Karpas-422 (cell line): Measurements from ENCODE around the gene UBXN11. TPM values are rescaled to one million over a fixed set of nuclear protein-coding genes. Genes with fewer than 3 reads are reported as not detected.
"Not testable (repeated sequence)": the region's sequence is repeated elsewhere in the genome, so short reads cannot be mapped to it uniquely, and the experiment has no call there.

Experiments used
- DNase-seq: peaks from one replicate; pipeline ENCODE4 v3.0.0-alpha.2; 2015
- H2AFZ ChIP-seq: fragments of 200-600 bp; sonication (generic); 2 replicates; pipeline ENCODE4 v1.6.1; 2014; ENCODE audit warnings: antibody characterized with exemption, low read length, mixed read lengths
- H3K27ac ChIP-seq: fragments of 200-600 bp; sonication (generic); 2 replicates; pipeline ENCODE4 v1.5.1; 2014; ENCODE audit warnings: mild to moderate bottlenecking, low read length, moderate library complexity
- H3K27me3 ChIP-seq: fragments of 200-600 bp; sonication (generic); 2 replicates; pipeline ENCODE4 v1.6.1; 2014; ENCODE audit warnings: low read length, mixed read lengths
- H3K36me3 ChIP-seq: fragments of 200-600 bp; sonication (generic); 2 replicates; pipeline ENCODE4 v1.6.1; 2014; ENCODE audit warnings: low read length, mixed read lengths; ENCODE audit not compliant: insufficient read depth
- H3K4me1 ChIP-seq: fragments of 200-600 bp; sonication (generic); 2 replicates; pipeline ENCODE4 v1.6.1; 2014; ENCODE audit warnings: mild to moderate bottlenecking, low read length, mixed read lengths
- H3K4me2 ChIP-seq: fragments of 200-600 bp; sonication (generic); 2 replicates; pipeline ENCODE4 v1.6.1; 2014; ENCODE audit warnings: low read length, low read depth, mild to moderate bottlenecking; ENCODE audit not compliant: poor library complexity, severe bottlenecking
- H3K4me3 ChIP-seq: fragments of 200-600 bp; sonication (generic); 2 replicates; pipeline ENCODE4 v1.5.1; 2014; ENCODE audit warnings: mild to moderate bottlenecking, antibody characterized with exemption, low read length, mixed read lengths
- H3K79me2 ChIP-seq: fragments of 200-600 bp; sonication (generic); 2 replicates; pipeline ENCODE4 v1.6.1; 2014; ENCODE audit warnings: mild to moderate bottlenecking, low read length, mixed read lengths
- H3K9ac ChIP-seq: fragments of 200-600 bp; sonication (generic); 2 replicates; pipeline ENCODE4 v1.6.0; 2014; ENCODE audit warnings: low read length
- H3K9me2 ChIP-seq: fragments of 200-600 bp; sonication (generic), shearing (Covaris generic); replicated peaks from 2 replicates; pipeline ENCODE4 v1.6.0; 2014; ENCODE audit warnings: mild to moderate bottlenecking, low read length, moderate library complexity; ENCODE audit not compliant: insufficient read depth
- H3K9me3 ChIP-seq: fragments of 300-700, 200-600 bp; sonication (generic); 2 replicates; pipeline ENCODE4 v1.6.1; 2014; ENCODE audit warnings: low read length, mixed read lengths
- H4K20me1 ChIP-seq: fragments of 200-600 bp; sonication (generic); 2 replicates; pipeline ENCODE4 v1.6.1; 2014; ENCODE audit warnings: mild to moderate bottlenecking, antibody characterized with exemption, low read length, low read depth; ENCODE audit not compliant: insufficient read depth
- total RNA-seq: library from RNA; depleted of rRNA; stranded (reverse); fragments of >200 nt; shearing (Covaris generic); gene quantifications from 2 replicates; pipeline ENCODE4 v1.2.3, GENCODE V29; 2014; ENCODE audit warnings: low replicate concordance

Gene UBXN11
- total RNA-seq, 1 experiment from 2014 or later, result 20.7 TPM

DNA sequence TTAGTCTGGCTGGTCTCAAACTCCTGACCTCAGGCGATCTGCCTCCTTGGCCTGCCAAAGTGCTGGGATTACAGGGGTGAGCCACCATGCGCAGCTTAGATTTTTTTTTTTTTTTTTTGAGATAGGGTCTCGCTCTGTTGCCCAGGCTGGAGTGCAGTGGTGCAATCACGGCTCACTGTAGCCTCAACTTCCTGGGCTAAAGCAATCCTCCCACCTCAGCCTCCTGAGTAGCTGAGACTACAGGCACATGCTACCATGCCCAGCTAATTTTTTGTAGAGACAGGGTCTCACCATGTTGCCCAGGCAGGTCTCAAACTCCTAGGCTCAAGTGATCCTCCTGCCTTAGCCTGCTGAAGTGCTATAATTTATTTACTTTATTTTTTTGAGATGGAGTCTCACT, 22.9 kb upstream of the UBXN11 start:
- H3K4me3 ChIP-seq, H2AFZ ChIP-seq: not testable (repeated sequence)

GRCh38 chr1:26328597-26328996, 22.2 kb upstream of the UBXN11 start:
- H3K36me3 ChIP-seq, result no peaks in the 10 kb centered on the region
- H3K4me1 ChIP-seq, result no peaks in the 10 kb centered on the region
- H3K9me2 ChIP-seq, result no peaks in the 10 kb centered on the region
- H3K4me2 ChIP-seq, result no peak overlapping the region
- no peaks in the 10 kb centered on the region for H3K79me2 ChIP-seq
- no peaks in the 10 kb centered on the region for H4K20me1 ChIP-seq
- no peak overlapping the region for H3K9ac ChIP-seq
- H3K27ac ChIP-seq, result no peak overlapping the region
- H3K4me3 ChIP-seq, result no peak overlapping the region
- H3K9me3 ChIP-seq, result no peaks in the 10 kb centered on the region
- H2AFZ ChIP-seq, result no peak overlapping the region
- DNase-seq, result no peak
- H3K27me3 ChIP-seq, result no peaks in the 10 kb centered on the region

More for the DNA sequence above, 22.9 kb upstream of the UBXN11 start:
- H3K4me2 ChIP-seq, H3K36me3 ChIP-seq, H3K79me2 ChIP-seq, H3K9me2 ChIP-seq, H3K27ac ChIP-seq, H3K27me3 ChIP-seq, DNase-seq, H3K4me1 ChIP-seq, H3K9ac ChIP-seq, H3K9me3 ChIP-seq, H4K20me1 ChIP-seq: not testable (repeated sequence)

DNA sequence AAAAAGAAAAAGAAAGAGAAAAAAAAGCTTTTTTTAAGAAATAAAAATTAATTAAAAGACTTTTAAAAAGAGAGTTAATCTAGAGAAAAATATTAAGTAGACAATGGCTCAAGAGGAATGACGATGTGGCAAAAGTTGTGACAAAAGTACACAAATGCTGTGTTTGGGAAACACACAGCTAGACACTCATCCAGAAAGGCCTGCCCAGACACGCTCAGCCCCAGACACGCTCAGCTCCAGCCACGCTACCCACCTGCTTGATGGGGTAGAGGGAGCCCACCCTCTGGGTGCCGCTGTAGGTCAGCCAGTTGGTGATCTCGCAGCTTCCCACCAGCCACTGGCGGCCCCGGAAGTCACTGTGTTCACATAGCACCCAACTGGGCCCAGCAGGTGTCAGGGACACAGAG, 21.5 kb upstream of the UBXN11 start:
- no peaks in the 10 kb centered on the region for H3K79me2 ChIP-seq
- H3K36me3 ChIP-seq, result no peaks in the 10 kb centered on the region; the same call in 1 of the 2 replicates
- no peaks in the 10 kb centered on the region for H4K20me1 ChIP-seq
- H3K4me1 ChIP-seq, result no peaks in the 10 kb centered on the region
- H3K9me2 ChIP-seq, result no peaks in the 10 kb centered on the region
- no peak overlapping the region for H3K4me2 ChIP-seq
- no peaks in the 10 kb centered on the region for H3K9me3 ChIP-seq
- no peak overlapping the region for H2AFZ ChIP-seq
- no peak overlapping the region for H3K9ac ChIP-seq
- no peaks in the 10 kb centered on the region for H3K27me3 ChIP-seq
- DNase-seq, result peak; percentile 79
- H3K27ac ChIP-seq, result no peak overlapping the region
- H3K4me3 ChIP-seq, result no peak overlapping the region

- Histone ChIP-seq H3K79me2 (no peaks in the 10 kb centered on the region), H3K27me3 (no peaks in the 10 kb centered on the region), H3K4me1 (peaks cover 22% of the 10 kb centered on the region), H3K9me2 (no peaks in the 10 kb centered on the region), H3K9me3 (no peaks in the 10 kb centered on the region), H3K36me3 (peaks cover 7% of the 10 kb centered on the region; the same call in 1 of the 2 replicates), H3K4me3 (no peak overlapping the region), H3K27ac (no peak overlapping the region), H4K20me1 (no peaks in the 10 kb centered on the region), H3K4me2 (no peak overlapping the region), H3K9ac (no peak overlapping the region), H2AFZ (no peak overlapping the region)
- no peak for DNase-seq
Observed at GRCh38 chr1:26324550-26324949, 18.1 kb upstream of the UBXN11 start.

- H3K4me1 ChIP-seq, result peaks cover 34% of the 10 kb centered on the region
- H3K36me3 ChIP-seq, result peaks cover 7% of the 10 kb centered on the region; the same call in 1 of the 2 replicates
- no peaks in the 10 kb centered on the region for H3K27me3 ChIP-seq
- no peak for DNase-seq
- no peak overlapping the region for H3K9ac ChIP-seq
- H2AFZ ChIP-seq, result no peak overlapping the region
- no peaks in the 10 kb centered on the region for H4K20me1 ChIP-seq
- H3K27ac ChIP-seq, result no peak overlapping the region
- peaks cover 4% of the 10 kb centered on the region for H3K79me2 ChIP-seq
- no peak overlapping the region for H3K4me3 ChIP-seq
- H3K9me3 ChIP-seq, result no peaks in the 10 kb centered on the region
- no peaks in the 10 kb centered on the region for H3K9me2 ChIP-seq
- H3K4me2 ChIP-seq, result no peak overlapping the region
Observed at GRCh38 chr1:26323382-26323781, 16.9 kb upstream of the UBXN11 start.

- Histone ChIP-seq H3K9me3 (no peaks in the 10 kb centered on the region), H4K20me1 (no peaks in the 10 kb centered on the region), H3K4me3 (no peak overlapping the region), H3K4me2 (no peak overlapping the region), H3K79me2 (peaks cover 10% of the 10 kb centered on the region), H3K9ac (peak overlapping the region; percentile 35), H3K27me3 (no peaks in the 10 kb centered on the region), H3K36me3 (peaks cover 7% of the 10 kb centered on the region; the same call in 1 of the 2 replicates), H3K27ac (no peak overlapping the region; the same call in 1 of the 2 replicates), H2AFZ (no peak overlapping the region), H3K9me2 (no peaks in the 10 kb centered on the region), H3K4me1 (peaks cover 48% of the 10 kb centered on the region)
- no peak for DNase-seq
Observed at GRCh38 chr1:26322042-26322331, 15.6 kb upstream of the UBXN11 start.

DNA sequence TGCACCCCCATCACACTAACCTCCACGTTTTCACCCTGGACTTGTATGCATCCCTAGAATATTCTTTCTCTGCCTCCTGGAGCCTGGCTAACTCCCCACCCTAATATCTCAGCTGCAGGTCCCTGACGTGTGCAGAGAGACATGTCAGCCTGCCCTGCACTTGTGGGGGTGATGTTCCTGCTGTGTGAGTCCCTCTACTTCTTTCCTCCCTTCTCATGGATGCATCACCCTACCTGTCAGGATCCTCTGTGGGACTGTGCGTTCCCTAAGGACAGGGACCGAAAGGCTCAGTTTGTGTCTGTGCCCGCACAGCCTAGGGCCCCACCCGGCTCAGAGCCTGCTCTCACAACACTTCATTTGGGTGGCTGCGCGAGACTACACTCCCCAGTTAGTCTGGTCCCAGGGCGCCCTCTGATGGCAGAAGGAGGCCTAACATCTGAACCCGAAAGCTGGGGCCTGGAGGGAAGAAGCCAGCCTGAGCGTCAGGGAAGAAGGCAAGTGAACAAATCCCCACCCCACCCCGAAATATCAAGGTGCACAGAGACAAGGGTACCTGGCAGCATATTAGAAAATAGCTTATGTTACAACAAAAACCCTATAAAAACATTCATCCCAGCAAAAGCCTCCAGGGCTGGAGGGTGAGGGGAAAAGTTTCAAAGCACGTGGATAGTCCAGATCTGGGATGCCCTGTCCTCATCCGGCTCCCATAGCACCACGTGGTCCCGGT, 15.0 kb upstream of the UBXN11 start:
- peaks cover 10% of the 10 kb centered on the region for H3K79me2 ChIP-seq
- peak overlapping the region; percentile 35 for H3K9ac ChIP-seq
- H4K20me1 ChIP-seq, result no peaks in the 10 kb centered on the region
- H3K27ac ChIP-seq, result peak overlapping the region; percentile 87
- H3K4me3 ChIP-seq, result no peak overlapping the region
- no peaks in the 10 kb centered on the region for H3K27me3 ChIP-seq
- H2AFZ ChIP-seq, result no peak overlapping the region
- peaks cover 7% of the 10 kb centered on the region; the same call in 1 of the 2 replicates for H3K36me3 ChIP-seq
- peak overlapping the region; percentile 12 for H3K4me2 ChIP-seq
- no peaks in the 10 kb centered on the region for H3K9me2 ChIP-seq
- peaks cover 53% of the 10 kb centered on the region for H3K4me1 ChIP-seq
- no peaks in the 10 kb centered on the region for H3K9me3 ChIP-seq
- peak; percentile 96 for DNase-seq

- H3K36me3 ChIP-seq, result peaks cover 7% of the 10 kb centered on the region; the same call in 1 of the 2 replicates
- H3K9me2 ChIP-seq, result no peaks in the 10 kb centered on the region
- H2AFZ ChIP-seq, result no peak overlapping the region
- no peaks in the 10 kb centered on the region for H3K9me3 ChIP-seq
- no peak for DNase-seq
- peak overlapping the region; percentile 12 for H3K4me2 ChIP-seq
- peaks cover 59% of the 10 kb centered on the region for H3K4me1 ChIP-seq
- peak overlapping the region; percentile 87 for H3K27ac ChIP-seq
- peaks cover 10% of the 10 kb centered on the region for H3K79me2 ChIP-seq
- H3K27me3 ChIP-seq, result no peaks in the 10 kb centered on the region
- no peaks in the 10 kb centered on the region for H4K20me1 ChIP-seq
- H3K4me3 ChIP-seq, result no peak overlapping the region
- H3K9ac ChIP-seq, result peak overlapping the region; percentile 33
Observed at GRCh38 chr1:26320896-26321295, 14.5 kb upstream of the UBXN11 start.
